CD4-positive, alpha-beta memory T cell (primary cell): Measurements from ENCODE around the gene NDUFB6. TPM values are rescaled to one million over a fixed set of nuclear protein-coding genes. Genes with fewer than 3 reads are reported as not detected.

Source experiments
- CTCF ChIA-PET: fragments of 350-600 bp; sonication (Branson Sonifier 250); formaldehyde crosslinking; loops from one replicate; lab custom pipeline; 2021; ENCODE audit warnings: inconsistent platforms; ENCODE audit not compliant: partially characterized antibody; lab: Charles Lee
- POLR2A ChIA-PET: fragments of 350-600 bp; sonication (Branson Sonifier 250); formaldehyde crosslinking; loops from one replicate; lab custom pipeline; 2021; ENCODE audit not compliant: partially characterized antibody; lab: Charles Lee
- DNase-seq, 5 donors: peaks; one replicate each; pipeline versions ENCODE4 v3.0.0 to v3.0.0-alpha.2; 2020 to 2022; ENCODE audit warnings: mixed read lengths in 1 of 5
- H3K27ac ChIP-seq: one replicate; pipeline ENCODE4 v1.7.0; 2013; ENCODE audit warnings: low read depth, low read length
- H3K27me3 ChIP-seq: 2 replicates; pipeline ENCODE4 v1.7.0; 2013; ENCODE audit warnings: mild to moderate bottlenecking, low read length, moderate library complexity; ENCODE audit not compliant: insufficient read depth
- H3K36me3 ChIP-seq: 2 replicates; pipeline ENCODE4 v1.7.0; 2013; ENCODE audit warnings: mild to moderate bottlenecking, low read length, moderate library complexity; ENCODE audit not compliant: insufficient read depth
- H3K4me1 ChIP-seq: 2 replicates; pipeline ENCODE4 v1.7.0; 2013; ENCODE audit warnings: mild to moderate bottlenecking, low read length, moderate library complexity; ENCODE audit not compliant: insufficient read depth
- H3K4me3 ChIP-seq, 2 donors: one replicate each; pipeline ENCODE4 v1.7.0; 2013; ENCODE audit warnings: low read length in 2 of 2, mild to moderate bottlenecking in 1 of 2
- H3K9me3 ChIP-seq, 2 donors: one replicate each; pipeline ENCODE4 v1.7.0; 2013; ENCODE audit warnings: low read length in 2 of 2, control low read depth in 1 of 2; ENCODE audit not compliant: control insufficient read depth in 1 of 2
- H3K27ac Mint-ChIP-seq, 7 donors: one replicate each; pipeline ENCODE4 v1.8.0; 2020 to 2021; ENCODE audit warnings: mixed read lengths in 7 of 7, mild to moderate bottlenecking in 6 of 7, inconsistent platforms in 3 of 7, moderate library complexity in 3 of 7
- H3K27me3 Mint-ChIP-seq, 2 donors: one replicate each; pipeline ENCODE4 v1.8.0; 2020 to 2021; ENCODE audit warnings: mixed read lengths in 2 of 2
- H3K36me3 Mint-ChIP-seq, 2 donors: one replicate each; pipeline ENCODE4 v1.8.0; 2020 to 2021; ENCODE audit warnings: mixed read lengths in 2 of 2, inconsistent platforms in 1 of 2, mild to moderate bottlenecking in 1 of 2
- H3K4me1 Mint-ChIP-seq, 4 donors: one replicate each; pipeline ENCODE4 v1.8.0; 2020 to 2021; ENCODE audit warnings: mixed read lengths in 4 of 4, mild to moderate bottlenecking in 1 of 4
- H3K4me3 Mint-ChIP-seq, 8 donors: one replicate each; pipeline ENCODE4 v1.8.0; 2020 to 2021; ENCODE audit warnings: mixed read lengths in 8 of 8, mild to moderate bottlenecking in 7 of 8, moderate library complexity in 6 of 8, inconsistent platforms in 3 of 8
- H3K9me3 Mint-ChIP-seq, 8 donors: one replicate each; pipeline ENCODE4 v1.8.0; 2020 to 2021; ENCODE audit warnings: mixed read lengths in 8 of 8, mild to moderate bottlenecking in 5 of 8, inconsistent platforms in 3 of 8, moderate library complexity in 1 of 8
- intact Hi-C: fragments of 100-400 bp; cut with micrococcal nuclease; formaldehyde crosslinking; loops from one replicate; pipeline ENCODE4 v1.15.1; 2023
- polyA plus RNA-seq, 2 donors: library from polyadenylated mRNA; unstranded; fragments of 300-500 nt; fragmentation: Illumina TruSeq; gene quantifications; one replicate each; pipeline ENCODE4 v1.2.3, GENCODE V29; 2021
- total RNA-seq, 2 experiments: library from RNA; stranded (reverse); gene quantifications; one replicate each; pipeline ENCODE4 v1.2.3, GENCODE V29; 2021

Gene NDUFB6
- total and polyA plus RNA-seq, 4 experiments from 2014 or later, result 18.2 to 83.7 (median 43.2) TPM

GRCh38 chr9:32596096-32596865, 23.3 kb upstream of the NDUFB6 start:
- peaks cover 0 to 3% (median 0%) of the 10 kb centered on the region in 8 donors for H3K9me3 Mint-ChIP-seq
- POLR2A ChIA-PET, result no interaction called here
- peaks cover 17 to 29% of the 10 kb centered on the region in 2 donors for H3K27me3 Mint-ChIP-seq
- CTCF ChIA-PET, result interaction anchor here (0.6 to 0.7 kb wide), 2 partner anchors 16 to 397 kb away, joined by 3 read pairs; no protein-coding TSS in a partner anchor
- Histone ChIP-seq H3K4me1 (no peaks in the 10 kb centered on the region), H3K9me3 (no peaks in the 10 kb centered on the region), H3K27ac (no peak overlapping the region), H3K4me3 (no peak overlapping the region), H3K36me3 (no peaks in the 10 kb centered on the region), H3K27me3 (no peaks in the 10 kb centered on the region)
- peak in 1 of 5 donors; percentile 9 for DNase-seq
- H3K4me1 Mint-ChIP-seq, result peaks cover 0 to 4% (median 0%) of the 10 kb centered on the region in 4 donors
- intact Hi-C loops, result no loop called here
- H3K4me3 Mint-ChIP-seq, result no peak overlapping the region
- H3K27ac Mint-ChIP-seq, result no peak overlapping the region
- H3K36me3 Mint-ChIP-seq, result peaks cover 0 to 4% of the 10 kb centered on the region in 2 donors

- Histone ChIP-seq H3K27me3 (no peaks in the 10 kb centered on the region), H3K27ac (no peak overlapping the region), H3K36me3 (no peaks in the 10 kb centered on the region), H3K4me3 (no peak overlapping the region), H3K4me1 (no peaks in the 10 kb centered on the region), H3K9me3 (no peaks in the 10 kb centered on the region)
- POLR2A ChIA-PET, result no interaction called here
- no peak overlapping the region for H3K4me3 Mint-ChIP-seq
- intact Hi-C loops, result no loop called here
- DNase-seq, result no peak
- no peaks in the 10 kb centered on the region for H3K9me3 Mint-ChIP-seq
- no peak overlapping the region for H3K27ac Mint-ChIP-seq
- CTCF ChIA-PET, result interaction anchor here (1.6 to 6.0 kb wide), 3 partner anchors 10 to 212 kb away, joined by 7 to 55 read pairs (median 23); no protein-coding TSS in a partner anchor
- peaks cover 0 to 1% (median 0%) of the 10 kb centered on the region in 4 donors for H3K4me1 Mint-ChIP-seq
- H3K27me3 Mint-ChIP-seq, result peaks cover 11 to 17% of the 10 kb centered on the region in 2 donors
- no peaks in the 10 kb centered on the region for H3K36me3 Mint-ChIP-seq
Measured at GRCh38 chr9:32590898-32591297, 17.9 kb upstream of the NDUFB6 start.

DNA sequence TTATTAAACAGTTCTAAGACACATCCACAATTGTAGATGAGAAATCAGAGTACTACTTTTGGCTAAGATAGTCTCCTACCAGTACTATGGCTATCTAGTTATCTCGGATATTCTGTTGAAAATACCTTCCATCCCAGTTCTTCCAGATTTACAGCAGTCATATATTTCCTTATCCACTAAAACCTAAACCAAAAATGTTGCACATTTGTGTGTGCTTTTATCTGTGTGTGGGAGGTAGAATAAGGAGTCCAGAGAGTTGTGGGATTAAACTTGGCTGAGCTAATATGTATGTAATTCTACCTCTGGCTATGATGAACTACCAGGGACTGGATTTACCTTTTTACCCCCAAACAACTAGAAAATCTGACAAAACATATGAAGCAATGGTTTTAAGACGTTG, 17.5 kb upstream of the NDUFB6 start:
- Mint-ChIP-seq H3K4me1 (no peaks in the 10 kb centered on the region), H3K9me3 (no peaks in the 10 kb centered on the region)

DNA sequence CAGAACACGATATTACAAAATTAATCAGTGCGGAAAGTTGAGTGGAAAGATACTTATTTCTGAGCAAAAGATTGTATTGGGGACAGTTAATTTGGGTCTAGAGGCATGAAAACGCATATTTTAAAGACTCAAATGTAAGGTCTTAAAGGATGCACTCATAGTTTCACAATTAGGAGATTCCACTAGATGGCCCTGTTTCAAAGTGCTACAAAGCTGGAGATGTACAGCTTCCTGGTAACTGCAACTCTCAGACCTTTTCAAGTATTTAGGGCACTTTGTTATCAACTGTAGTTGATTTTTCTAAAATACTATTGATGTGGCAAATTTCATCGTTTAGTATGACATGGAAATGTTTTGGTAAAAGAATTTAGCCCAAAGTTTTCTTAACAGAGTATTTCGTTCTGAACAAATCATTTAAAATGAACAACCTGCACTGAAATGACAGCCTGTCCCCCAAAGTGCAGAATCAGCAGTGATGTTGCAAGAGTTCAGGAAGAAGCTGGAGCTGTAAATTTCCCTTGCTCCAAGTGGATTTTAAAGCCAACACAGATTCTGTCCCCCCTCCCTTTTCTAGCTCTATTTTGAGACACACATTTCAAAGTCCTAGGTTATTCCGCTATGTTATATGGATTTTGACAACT, 16.2 kb upstream of the NDUFB6 start:
- Histone ChIP-seq H3K27ac (no peak overlapping the region), H3K9me3 (no peaks in the 10 kb centered on the region), H3K4me1 (no peaks in the 10 kb centered on the region), H3K4me3 (no peak overlapping the region), H3K36me3 (no peaks in the 10 kb centered on the region), H3K27me3 (no peaks in the 10 kb centered on the region)
- H3K4me1 Mint-ChIP-seq, result no peaks in the 10 kb centered on the region
- H3K9me3 Mint-ChIP-seq, result no peaks in the 10 kb centered on the region
- no peak overlapping the region for H3K4me3 Mint-ChIP-seq
- POLR2A ChIA-PET, result no interaction called here
- intact Hi-C loops, result loop anchor here (2.0 to 10.0 kb wide), 3 partner anchors 380 to 1136 kb away; no protein-coding TSS in a partner anchor
- H3K27me3 Mint-ChIP-seq, result peaks cover 19% of the 10 kb centered on the region in 2 donors
- DNase-seq, result peak in 1 of 5 donors; percentile 25
- H3K27ac Mint-ChIP-seq, result no peak overlapping the region
- H3K36me3 Mint-ChIP-seq, result no peaks in the 10 kb centered on the region
- CTCF ChIA-PET, result interaction anchor here (0.7 to 6.0 kb wide), 9 partner anchors 9 to 379 kb away, joined by 3 to 55 read pairs (median 4); no protein-coding TSS in a partner anchor

More for the DNA sequence above, 17.5 kb upstream of the NDUFB6 start:
- ChIA-PET POLR2A (no interaction called here), CTCF (interaction anchor here (0.6 to 6.0 kb wide), 5 partner anchors 10 to 212 kb away, joined by 3 to 55 read pairs (median 7); no protein-coding TSS in a partner anchor)
- H3K36me3 Mint-ChIP-seq, result no peaks in the 10 kb centered on the region
- Histone ChIP-seq H3K4me3 (no peak overlapping the region), H3K27me3 (no peaks in the 10 kb centered on the region), H3K9me3 (no peaks in the 10 kb centered on the region), H3K27ac (no peak overlapping the region), H3K36me3 (no peaks in the 10 kb centered on the region), H3K4me1 (no peaks in the 10 kb centered on the region)
- H3K27me3 Mint-ChIP-seq, result peaks cover 13 to 18% of the 10 kb centered on the region in 2 donors
- no peak for DNase-seq
- intact Hi-C loops, result no loop called here
- no peak overlapping the region for H3K27ac Mint-ChIP-seq
- no peak overlapping the region for H3K4me3 Mint-ChIP-seq

GRCh38 chr9:32587901-32588300, 14.9 kb upstream of the NDUFB6 start:
- POLR2A ChIA-PET, result no interaction called here
- H3K27me3 Mint-ChIP-seq, result peaks cover 18 to 19% of the 10 kb centered on the region in 2 donors
- no peak for DNase-seq
- no peak overlapping the region for H3K27ac Mint-ChIP-seq
- Histone ChIP-seq H3K36me3 (no peaks in the 10 kb centered on the region), H3K9me3 (no peaks in the 10 kb centered on the region), H3K4me3 (no peak overlapping the region), H3K27me3 (no peaks in the 10 kb centered on the region), H3K27ac (no peak overlapping the region), H3K4me1 (no peaks in the 10 kb centered on the region)
- H3K9me3 Mint-ChIP-seq, result no peaks in the 10 kb centered on the region
- no peaks in the 10 kb centered on the region for H3K36me3 Mint-ChIP-seq
- H3K4me1 Mint-ChIP-seq, result no peaks in the 10 kb centered on the region
- no peak overlapping the region for H3K4me3 Mint-ChIP-seq
- intact Hi-C loops, result loop anchor here (2.0 to 10.0 kb wide), 3 partner anchors 381 to 1137 kb away; no protein-coding TSS in a partner anchor
- CTCF ChIA-PET, result interaction anchor here (0.5 to 6.0 kb wide), 6 partner anchors 7 to 398 kb away, joined by 3 to 55 read pairs (median 8); no protein-coding TSS in a partner anchor

- intact Hi-C loops, result loop anchor here (10.0 kb wide), 2 partner anchors 640 to 1140 kb away; no protein-coding TSS in a partner anchor
- Histone ChIP-seq H3K27me3 (peaks cover 3% of the 10 kb centered on the region), H3K4me3 (no peak overlapping the region), H3K4me1 (no peaks in the 10 kb centered on the region), H3K27ac (no peak overlapping the region), H3K9me3 (no peaks in the 10 kb centered on the region), H3K36me3 (no peaks in the 10 kb centered on the region)
- no peak for DNase-seq
- Mint-ChIP-seq H3K36me3 (no peaks in the 10 kb centered on the region), H3K4me3 (no peak overlapping the region), H3K27ac (no peak overlapping the region), H3K9me3 (peaks cover 0 to 2% (median 0%) of the 10 kb centered on the region in 8 donors), H3K4me1 (no peaks in the 10 kb centered on the region), H3K27me3 (peaks cover 15 to 19% of the 10 kb centered on the region in 2 donors)
- ChIA-PET CTCF (interaction anchor here (1.5 to 15.9 kb wide), 2 partner anchors 203 to 208 kb away, joined by 4 to 659 read pairs; no protein-coding TSS in a partner anchor), POLR2A (no interaction called here)
Measured at GRCh38 chr9:32584784-32585183, 11.8 kb upstream of the NDUFB6 start.
